IMR-90 (cell line): ENCODE results near the gene LCN2. TPM values are rescaled to one million over a fixed set of nuclear protein-coding genes. Genes with fewer than 3 reads are reported as not detected.

ENCODE experiments used
- ATAC-seq: fragments of 200-7000 bp; cut with Tn5 transposase; 2 replicates; pipeline ENCODE4 v1.9.1; 2020; ENCODE audit warnings: low read depth, mild to moderate bottlenecking, moderate library complexity
- BruUV-seq: library from RNA; stranded (reverse); fragments of 400-500 nt; replicated peaks from 2 replicates; lab custom pipeline; 2021; lab: Mats Ljungman, UMichigan
- CTCF ChIA-PET: fragments of 300-600 bp; formaldehyde crosslinking; extraction: SDS; loops from one replicate; lab custom pipeline; 2021; ENCODE audit warnings: antibody characterized with exemption; lab: Yijun Ruan, JAX
- POLR2A ChIA-PET: fragments of 300-600 bp; sonication (Branson Sonifier 250); formaldehyde crosslinking; loops from one replicate; lab custom pipeline; 2022; ENCODE audit warnings: antibody characterized with exemption; ENCODE audit not compliant: unreplicated experiment; lab: Charles Lee
- DNase-seq: peaks from one replicate; pipeline ENCODE4 v3.0.0; 2013
- H2AFZ ChIP-seq: replicated peaks from 2 replicates; pipeline ENCODE3; 2013; ENCODE audit warnings: low read length, mild to moderate bottlenecking; ENCODE audit not compliant: poor library complexity
- H2AK5ac ChIP-seq: 2 replicates; pipeline ENCODE4 v1.6.1; 2013; ENCODE audit warnings: low read depth, low read length, inconsistent platforms
- H2AK9ac ChIP-seq: replicated peaks from 2 replicates; pipeline ENCODE3; 2013; ENCODE audit warnings: mild to moderate bottlenecking, low read depth, low read length, moderate library complexity; ENCODE audit not compliant: poor library complexity
- H2BK120ac ChIP-seq: 2 replicates; pipeline ENCODE4 v1.6.1; 2013; ENCODE audit warnings: low read depth, low read length, inconsistent platforms
- H2BK15ac ChIP-seq: 3 replicates; pipeline ENCODE4 v1.6.1; 2013; ENCODE audit warnings: low read depth, low read length, inconsistent platforms
- H2BK20ac ChIP-seq: 2 replicates; pipeline ENCODE4 v1.6.1; 2013; ENCODE audit warnings: low read depth, mild to moderate bottlenecking, inconsistent platforms, low read length, moderate library complexity
- H2BK5ac ChIP-seq: 2 replicates; pipeline ENCODE4 v1.6.1; 2013; ENCODE audit warnings: mild to moderate bottlenecking, low read depth, low read length, inconsistent platforms; ENCODE audit not compliant: poor library complexity, severe bottlenecking
- H3K14ac ChIP-seq: replicated peaks from 2 replicates; pipeline ENCODE4 v1.6.1; 2013; ENCODE audit warnings: low read depth, low read length, inconsistent platforms
- H3K18ac ChIP-seq: 2 replicates; pipeline ENCODE4 v1.6.1; 2013; ENCODE audit warnings: low read depth, low read length, control low read depth
- H3K23ac ChIP-seq: 2 replicates; pipeline ENCODE4 v1.6.1; 2013; ENCODE audit warnings: low read depth, low read length, inconsistent platforms
- H3K27ac ChIP-seq: 2 replicates; pipeline ENCODE4 v1.5.1; 2013; ENCODE audit warnings: mild to moderate bottlenecking, control low read depth, low read length; ENCODE audit not compliant: insufficient read depth
- H3K27me3 ChIP-seq: 2 replicates; pipeline ENCODE4 v1.6.1; 2013; ENCODE audit warnings: low read length; ENCODE audit not compliant: control insufficient read depth, insufficient read depth
- H3K36me3 ChIP-seq: 2 replicates; pipeline ENCODE4 v1.6.1; 2013; ENCODE audit warnings: low read length, mixed read lengths; ENCODE audit not compliant: control insufficient read depth, insufficient read depth
- H3K4ac ChIP-seq: 2 replicates; pipeline ENCODE4 v1.6.1; 2013; ENCODE audit warnings: low read depth, low read length, inconsistent platforms
- H3K4me1 ChIP-seq: 2 replicates; pipeline ENCODE4 v1.6.1; 2013; ENCODE audit warnings: low read length, mixed read lengths; ENCODE audit not compliant: control insufficient read depth, insufficient read depth
- H3K4me2 ChIP-seq: 2 replicates; pipeline ENCODE4 v1.6.1; 2013; ENCODE audit warnings: low read depth, mild to moderate bottlenecking, control low read depth, low read length, moderate library complexity
- H3K4me3 ChIP-seq: 2 replicates; pipeline ENCODE4 v1.5.1; 2013; ENCODE audit warnings: low read depth, mild to moderate bottlenecking, control low read depth, low read length, moderate library complexity; ENCODE audit not compliant: insufficient read depth
- H3K56ac ChIP-seq: 2 replicates; pipeline ENCODE4 v1.6.1; 2013; ENCODE audit warnings: low read length, inconsistent platforms; ENCODE audit not compliant: insufficient read depth; ENCODE audit errors: extremely low read depth
- H3K79me1 ChIP-seq, 2 experiments: 2 replicates each; pipeline ENCODE4 v1.6.1; 2013; ENCODE audit warnings: low read length in 2 of 2, inconsistent platforms in 1 of 2, low read depth in 1 of 2
- H3K9ac ChIP-seq: 2 replicates; pipeline ENCODE4 v1.6.1; 2013; ENCODE audit warnings: low read depth, low read length, control low read depth
- H3K9me1 ChIP-seq: 2 replicates; pipeline ENCODE4 v1.6.1; 2013; ENCODE audit warnings: low read length, inconsistent platforms; ENCODE audit not compliant: insufficient read depth
- H3K9me3 ChIP-seq: 2 replicates; pipeline ENCODE4 v1.6.1; 2013; ENCODE audit warnings: low read length; ENCODE audit not compliant: control insufficient read depth, insufficient read depth
- H4K20me1 ChIP-seq: 2 replicates; pipeline ENCODE4 v1.6.1; 2013; ENCODE audit warnings: low read length, inconsistent platforms; ENCODE audit not compliant: insufficient read depth
- H4K5ac ChIP-seq: 2 replicates; pipeline ENCODE4 v1.6.1; 2013; ENCODE audit warnings: mild to moderate bottlenecking, low read depth, low read length, control low read depth
- H4K8ac ChIP-seq, 2 experiments: 2 replicates each; pipeline ENCODE4 v1.6.1; 2013; ENCODE audit warnings: low read depth in 2 of 2, low read length in 2 of 2, control low read depth in 1 of 2, inconsistent platforms in 1 of 2
- H4K91ac ChIP-seq: 2 replicates; pipeline ENCODE4 v1.6.1; 2013; ENCODE audit warnings: low read depth, low read length, inconsistent platforms; ENCODE audit not compliant: insufficient read depth
- BHLHE40 ChIP-seq: fragments of 150-350 bp; IDR thresholded peaks from 2 replicates; pipeline ENCODE4 v1.6.1; 2016; ENCODE audit warnings: mild to moderate bottlenecking, low read depth, low read length
- CEBPB ChIP-seq: IDR thresholded peaks from 2 replicates; pipeline ENCODE4 v1.6.1; 2012; ENCODE audit warnings: low read depth, low read length, improper control_type of control experiment
- CHD1 ChIP-seq: IDR thresholded peaks from 2 replicates; pipeline ENCODE4 v1.6.1; 2012; ENCODE audit warnings: low read depth, low read length, improper control_type of control experiment
- CTCF ChIP-seq: conservative IDR thresholded peaks from 2 replicates; pipeline ENCODE4 v1.5.1; 2012; ENCODE audit warnings: mild to moderate bottlenecking, low read depth, low read length, improper control_type of control experiment
- MAFK ChIP-seq: IDR thresholded peaks from 2 replicates; pipeline ENCODE4 v1.6.1; 2012; ENCODE audit warnings: low read depth, low read length, improper control_type of control experiment
- MAZ ChIP-seq: IDR thresholded peaks from 2 replicates; pipeline ENCODE4 v1.6.1; 2012; ENCODE audit warnings: low read depth, mild to moderate bottlenecking, low read length, improper control_type of control experiment, moderate library complexity, borderline replicate concordance
- MXI1 ChIP-seq: IDR thresholded peaks from 2 replicates; pipeline ENCODE4 v1.6.1; 2012; ENCODE audit warnings: low read depth, mild to moderate bottlenecking, low read length, moderate library complexity, borderline replicate concordance
- POLR2A ChIP-seq: IDR thresholded peaks from 2 replicates; pipeline ENCODE4 v1.6.1; 2012; ENCODE audit warnings: mild to moderate bottlenecking, low read depth, low read length
- RAD21 ChIP-seq: IDR thresholded peaks from 2 replicates; pipeline ENCODE4 v1.6.1; 2012; ENCODE audit warnings: low read length, improper control_type of control experiment
- RCOR1 ChIP-seq: IDR thresholded peaks from 2 replicates; pipeline ENCODE4 v1.6.1; 2012; ENCODE audit warnings: mild to moderate bottlenecking, low read length, improper control_type of control experiment; ENCODE audit not compliant: insufficient replicate concordance
- RFX5 ChIP-seq: IDR thresholded peaks from 2 replicates; pipeline ENCODE4 v1.8.0; 2012; ENCODE audit warnings: low read depth, mild to moderate bottlenecking, low read length, moderate library complexity
- SMC3 ChIP-seq: fragments of 150-350 bp; IDR thresholded peaks from 2 replicates; pipeline ENCODE4 v1.6.1; 2016; ENCODE audit warnings: low read depth, mild to moderate bottlenecking, antibody characterized with exemption, low read length, moderate library complexity
- USF2 ChIP-seq: fragments of 150-350 bp; IDR thresholded peaks from 2 replicates; pipeline ENCODE4 v1.6.1; 2017; ENCODE audit warnings: mild to moderate bottlenecking, antibody characterized with exemption, low read length, low read depth
- WGBS, 2 experiments: methylation state at CpG; one replicate each; pipeline versions ENCODE4 v1.1.5 to v1.1.7; 2013; ENCODE audit warnings: missing lambda C conversion rate in 2 of 2; ENCODE audit not compliant: insufficient read length in 1 of 2; ENCODE audit errors: extremely low coverage in 2 of 2; 5-methylcytosine and 5-hydroxymethylcytosine counted together
- dilution Hi-C: fragments of 300-500 bp; cut with HindIII; formaldehyde crosslinking; loops from one replicate; pipeline ENCODE4 v1.14.3; 2018; ENCODE audit warnings: low sequenced_read_pairs; ENCODE audit not compliant: unreplicated experiment
- in situ Hi-C: fragments of 300-500 bp; cut with MboI; formaldehyde crosslinking; loops from 3 replicates; pipeline ENCODE4 v1.14.3; 2019; ENCODE audit warnings: low sequenced_read_pairs, inconsistent platforms, mixed read lengths
- intact Hi-C: fragments of 100-400 bp; cut with micrococcal nuclease; formaldehyde crosslinking; loops from 2 replicates; pipeline ENCODE4 v1.10.0; 2022
- polyA plus RNA-seq, 3 experiments: library from polyadenylated mRNA; depleted of rRNA; stranded (reverse); fragments of >200 nt; gene quantifications; 2 replicates each; pipeline ENCODE4 v1.2.3, GENCODE V29; 2012; ENCODE audit warnings: low replicate concordance in 1 of 3
- total RNA-seq: library from RNA; depleted of rRNA; stranded (reverse); fragments of >200 nt; gene quantifications from 2 replicates; pipeline ENCODE4 v1.2.3, GENCODE V29; 2012

Gene LCN2
- total and polyA plus RNA-seq, 2 of the 4 experiments (the other 2 are of a cell fraction), result not detected

GRCh38 chr9:128146591-128147120, 2.6 kb upstream of the LCN2 start:
- H2BK20ac ChIP-seq, result no peak overlapping the region
- 0 out of 2 replicates have a peak, but pooled peaks cover 2% of the 10 kb centered on the region for H3K9me1 ChIP-seq
- 80% methylated on average over 1 of the region's 8 CpGs; no CpG with 5 or more reads in 1 of the 2 experiments for WGBS, 2 experiments
- DNase-seq (no peak), ATAC-seq (no peak)
- H3K4me3 ChIP-seq, result no peak overlapping the region
- H3K79me1 ChIP-seq, result no peaks in the 10 kb centered on the region
- intact Hi-C loops (no loop called here), in situ Hi-C loops (no loop called here), dilution Hi-C loops (no loop called here)
- no TSS peak for BruUV-seq
- H3K14ac ChIP-seq, result no peak overlapping the region
- no peak overlapping the region for H4K8ac ChIP-seq
- no peak overlapping the region for H4K91ac ChIP-seq
- no peak overlapping the region for H3K23ac ChIP-seq
- no peak overlapping the region for H4K5ac ChIP-seq
- no peak overlapping the region for H3K9ac ChIP-seq
- H2BK15ac ChIP-seq, result no peak overlapping the region
- H3K56ac ChIP-seq, result no peak overlapping the region
- H3K27me3 ChIP-seq, result peaks cover 8% of the 10 kb centered on the region; the same call in 1 of the 2 replicates
- no peaks in the 10 kb centered on the region; the same call in 1 of the 2 replicates for H4K20me1 ChIP-seq
- no peak overlapping the region for H3K4me2 ChIP-seq
- no peak overlapping the region for H2BK5ac ChIP-seq
- H3K36me3 ChIP-seq, result no peaks in the 10 kb centered on the region
- POLR2A ChIA-PET, result no interaction called here
- no peak overlapping the region for H3K18ac ChIP-seq
- TF ChIP-seq RCOR1, result no peak
- no peak for TF ChIP-seq CHD1
- no peak for TF ChIP-seq MAZ
- no peak for TF ChIP-seq USF2
- no peak for TF ChIP-seq POLR2A
- no peak for TF ChIP-seq CTCF
- TF ChIP-seq MAFK, result no peak
- TF ChIP-seq BHLHE40, result no peak
- TF ChIP-seq CEBPB, result no peak
- TF ChIP-seq RAD21, result no peak
- no peak for TF ChIP-seq SMC3
- TF ChIP-seq RFX5, result no peak
- TF ChIP-seq MXI1, result no peak
- no peak overlapping the region for H3K27ac ChIP-seq
- H2AK9ac ChIP-seq, result peak overlapping the region; percentile 24
- H3K4ac ChIP-seq, result no peak overlapping the region
- H3K9me3 ChIP-seq, result no peaks in the 10 kb centered on the region
- no peak overlapping the region for H2AFZ ChIP-seq
- no peak overlapping the region for H2BK120ac ChIP-seq
- no peak overlapping the region for H2AK5ac ChIP-seq
- CTCF ChIA-PET, result no interaction called here
- H3K4me1 ChIP-seq, result no peaks in the 10 kb centered on the region
